Heart right ventricle (tissue), 16 donors: Measurements from ENCODE around the gene CNDP2. TPM values are rescaled to one million over a fixed set of nuclear protein-coding genes. Genes with fewer than 3 reads are reported as not detected.

Experiments
- ATAC-seq, 8 donors: fragments of 200-7000 bp; cut with Tn5 transposase; one replicate each; pipeline ENCODE4 v1.9.1; 2020; ENCODE audit warnings: mild to moderate bottlenecking in 8 of 8, moderate library complexity in 8 of 8, moderate number of reproducible peaks in 1 of 8
- DNase-seq, 2 donors: peaks; one replicate each; pipeline ENCODE4 v3.0.0-alpha.2; 2020
- H3K27ac ChIP-seq, 10 donors: fragments of 200-600 bp; sonication (generic) in 2 of 10; one replicate each; pipeline versions ENCODE4 v1.5.0 to v1.8.0; 2020 to 2022; ENCODE audit warnings: mild to moderate bottlenecking in 3 of 10
- H3K27me3 ChIP-seq, 7 donors: fragments of 200-600 bp; one replicate each; pipeline ENCODE4 v1.8.0; 2021 to 2022; ENCODE audit warnings: mild to moderate bottlenecking in 2 of 7
- H3K36me3 ChIP-seq, 9 donors: fragments of 200-600 bp; sonication (generic) in 1 of 9; one replicate each; pipeline versions ENCODE4 v1.5.0 to v1.8.0; 2020 to 2022; ENCODE audit warnings: mild to moderate bottlenecking in 2 of 9
- H3K4me1 ChIP-seq, 9 donors: fragments of 200-600 bp; sonication (generic) in 1 of 9; one replicate each; pipeline versions ENCODE4 v1.5.0 to v1.8.0; 2020 to 2022; ENCODE audit warnings: mild to moderate bottlenecking in 4 of 9
- H3K4me3 ChIP-seq, 10 donors: fragments of 200-600 bp; sonication (generic) in 2 of 10; one replicate each; pipeline versions ENCODE4 v1.5.0 to v1.8.0; 2020 to 2022; ENCODE audit warnings: mild to moderate bottlenecking in 7 of 10, moderate library complexity in 2 of 10
- H3K9me3 ChIP-seq, 11 donors: fragments of 200-600 bp in 10 of 11; sonication (generic) in 2 of 11; one replicate each; pipeline versions ENCODE4 v1.5.0 to v1.8.0; 2013 to 2022; ENCODE audit warnings: mild to moderate bottlenecking in 2 of 11, control low read depth in 1 of 11, moderate library complexity in 1 of 11
- WGBS, 2 donors: extraction: QIAGEN DNeasy Blood & Tissue Kit; methylation state at CpG; one replicate each; pipeline ENCODE4 v1.1.7; 2013; ENCODE audit warnings: inconsistent platforms in 1 of 2; 5-methylcytosine and 5-hydroxymethylcytosine counted together
- intact Hi-C, 10 donors: fragments of 100-400 bp; cut with DNase I; formaldehyde crosslinking; loops; one replicate each; pipeline versions ENCODE4 v1.11.1 to v1.14.2; 2022
- polyA plus RNA-seq, 2 donors: library from polyadenylated mRNA; stranded (reverse); fragments of 200-250 nt; gene quantifications; one replicate each; pipeline ENCODE4 v1.2.3, GENCODE V29; 2013
- total RNA-seq, 10 donors: library from RNA; stranded (reverse); fragmentation: NEBNext Ultra II Directional in 3 of 10; extraction: Animal tissue kit (Norgen Biotek cat#: 25700) in 3 of 10; gene quantifications; one replicate each; pipeline versions ENCODE4 v1.2.1 to v1.2.4, GENCODE V29; 2021 to 2023
- TF ChIP-seq, protein P1 (sequence below), 9 donors: fragments of 200-600 bp; sonication (generic) in 2 of 9; IDR thresholded peaks; one replicate each; pipeline versions ENCODE4 v1.5.0 to v1.8.0; 2021 to 2022; ENCODE audit warnings: antibody characterized with exemption in 9 of 9, mild to moderate bottlenecking in 5 of 9, moderate library complexity in 1 of 9
- donor health status: Arrhythmogenic right ventricular cardiomyopathy.
- donor health status: ischemic (EF 13 %, LVEDD 7.1; RV severe dilation, severe dysfunction).
- donor health status: healthy with polysubstance abuse.
- donor health status: DM: no; HTN: yes; CAD: no.
- donor health status: DM: no; HTN: no; CAD: no.
- donor health status: ischemic (EF 25% LVEDD 6.9; RV normal size, moderate dysfunction).
- donor health status: ischemic (EF 25% LVEDD 5.7; RV mildly dilated, moderate dysfunction).
- donor health status: healthy.
- donor health status: DM: yes; HTN: yes; CAD: no.
- donor health status: Ischemic cardiomyopathy.
- donor health status: ischemic (EF 35%, LVEDD 5.7; RV mildly dilated, moderate dysfunction).
- donor health status: nonischemic (EF 11% LVEDD 7.7; RV severe dilation, severe dysfunction).
- donor health status: DM: yes; HTN: yes; CAD: no.
- donor health status: PGD.
- donor health status: ischemic (EF 29% LVEDD 5.4; RV normal size, mild dysfunction).
- donor health status: nonischemic (EF 23%, LVEDD 6.1; RV moderate dilation, normal function).

CNDP2 gene
- total and polyA plus RNA-seq, 12 donors: 48.9 to 117 (median 73.2) TPM

DNA sequence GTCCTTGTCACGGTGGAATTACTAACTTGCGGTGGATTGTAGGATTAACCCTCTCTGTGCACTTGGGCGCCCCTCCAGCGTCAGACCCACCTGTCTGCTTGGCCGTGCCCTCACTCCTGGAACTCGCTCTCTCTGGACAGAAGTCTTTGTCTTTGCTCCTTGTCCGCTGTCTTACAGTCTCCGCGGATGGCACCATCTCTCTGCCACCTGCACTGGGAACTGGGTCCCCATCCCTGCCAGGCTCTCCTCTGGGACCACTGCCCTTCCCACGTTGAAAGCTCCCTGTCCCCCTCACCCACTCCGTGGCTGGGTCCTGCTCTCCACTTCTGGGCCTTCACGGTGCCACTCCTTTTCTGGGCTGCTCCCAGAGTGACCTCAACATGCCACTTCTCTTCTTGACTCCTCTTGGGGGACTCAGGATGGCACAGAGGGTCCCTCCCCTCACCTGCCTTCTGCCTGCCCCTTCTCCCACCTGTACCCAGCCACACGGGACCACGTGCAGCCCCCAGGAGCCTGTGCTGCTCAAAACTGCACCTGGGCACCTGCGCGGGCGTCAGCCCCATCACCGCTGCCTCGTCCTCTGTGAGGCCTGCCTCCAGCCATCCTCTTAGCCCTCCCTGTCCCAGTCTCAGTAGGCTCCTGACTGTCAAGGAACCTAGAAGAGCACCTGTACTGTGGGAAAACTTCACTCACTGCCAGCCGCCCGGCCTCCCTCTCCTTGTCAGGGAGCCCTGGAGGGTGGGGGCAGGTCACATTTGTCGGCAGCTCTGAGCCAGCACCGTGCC, 11.1 kb downstream of the CNDP2 start:
- no peaks in the 10 kb centered on the region for H3K9me3 ChIP-seq
- peaks cover 0 to 20% (median 6%) of the 10 kb centered on the region in 9 donors for H3K4me1 ChIP-seq
- TF ChIP-seq, protein P1, sequence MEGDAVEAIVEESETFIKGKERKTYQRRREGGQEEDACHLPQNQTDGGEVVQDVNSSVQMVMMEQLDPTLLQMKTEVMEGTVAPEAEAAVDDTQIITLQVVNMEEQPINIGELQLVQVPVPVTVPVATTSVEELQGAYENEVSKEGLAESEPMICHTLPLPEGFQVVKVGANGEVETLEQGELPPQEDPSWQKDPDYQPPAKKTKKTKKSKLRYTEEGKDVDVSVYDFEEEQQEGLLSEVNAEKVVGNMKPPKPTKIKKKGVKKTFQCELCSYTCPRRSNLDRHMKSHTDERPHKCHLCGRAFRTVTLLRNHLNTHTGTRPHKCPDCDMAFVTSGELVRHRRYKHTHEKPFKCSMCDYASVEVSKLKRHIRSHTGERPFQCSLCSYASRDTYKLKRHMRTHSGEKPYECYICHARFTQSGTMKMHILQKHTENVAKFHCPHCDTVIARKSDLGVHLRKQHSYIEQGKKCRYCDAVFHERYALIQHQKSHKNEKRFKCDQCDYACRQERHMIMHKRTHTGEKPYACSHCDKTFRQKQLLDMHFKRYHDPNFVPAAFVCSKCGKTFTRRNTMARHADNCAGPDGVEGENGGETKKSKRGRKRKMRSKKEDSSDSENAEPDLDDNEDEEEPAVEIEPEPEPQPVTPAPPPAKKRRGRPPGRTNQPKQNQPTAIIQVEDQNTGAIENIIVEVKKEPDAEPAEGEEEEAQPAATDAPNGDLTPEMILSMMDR (IDR thresholded peaks at IDR 0.05): no peak
- peak overlapping the region in 2 of 10 donors; percentile 30 to 31 for H3K27ac ChIP-seq
- intact Hi-C loops: loop anchor here in 1 of 10 donors (5.0 kb wide), 1 partner anchor 565 kb away; no protein-coding TSS in a partner anchor
- H3K4me3 ChIP-seq: no peak overlapping the region
- H3K36me3 ChIP-seq: peaks cover 3 to 100% (median 50%) of the 10 kb centered on the region in 9 donors
- DNase-seq: no peak
- no peak for ATAC-seq
- H3K27me3 ChIP-seq: no peaks in the 10 kb centered on the region
- WGBS, 2 donors: 80 to 84% methylated on average over 23 of the region's 23 CpGs

DNA sequence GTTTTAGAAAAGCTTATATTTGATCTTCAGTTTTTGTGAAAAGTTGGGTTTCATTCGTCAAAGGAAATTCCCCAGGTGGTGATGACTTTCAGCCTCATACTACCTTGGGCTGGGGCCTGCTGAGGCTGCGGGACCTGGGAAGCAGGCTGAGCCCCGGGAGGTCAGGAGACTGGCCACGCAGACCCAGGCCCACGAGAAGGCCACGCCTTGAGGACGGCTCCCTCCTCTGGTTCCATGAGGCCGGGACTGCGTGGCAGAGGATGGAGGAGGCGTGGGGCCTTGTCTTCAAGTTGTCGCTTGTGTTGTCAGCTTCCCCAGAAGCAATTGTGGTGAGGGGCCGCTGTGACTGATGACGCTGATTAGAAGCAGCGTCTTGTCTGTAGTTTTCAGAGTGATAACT, 11.8 kb downstream of the CNDP2 start:
- H3K36me3 ChIP-seq: peaks cover 3 to 100% (median 52%) of the 10 kb centered on the region in 9 donors
- 90 to 91% methylated on average over 14 of the region's 14 CpGs for WGBS, 2 donors
- ATAC-seq (no peak), DNase-seq (no peak)
- H3K9me3 ChIP-seq: no peaks in the 10 kb centered on the region
- intact Hi-C loops: loop anchor here in 1 of 10 donors (5.0 kb wide), 1 partner anchor 564 kb away; no protein-coding TSS in a partner anchor
- no peak overlapping the region for H3K27ac ChIP-seq
- H3K4me1 ChIP-seq: peaks cover 0 to 20% (median 5%) of the 10 kb centered on the region in 9 donors
- TF ChIP-seq, protein P1 (IDR thresholded peaks at IDR 0.05): no peak
- no peak overlapping the region for H3K4me3 ChIP-seq
- H3K27me3 ChIP-seq: no peaks in the 10 kb centered on the region

DNA sequence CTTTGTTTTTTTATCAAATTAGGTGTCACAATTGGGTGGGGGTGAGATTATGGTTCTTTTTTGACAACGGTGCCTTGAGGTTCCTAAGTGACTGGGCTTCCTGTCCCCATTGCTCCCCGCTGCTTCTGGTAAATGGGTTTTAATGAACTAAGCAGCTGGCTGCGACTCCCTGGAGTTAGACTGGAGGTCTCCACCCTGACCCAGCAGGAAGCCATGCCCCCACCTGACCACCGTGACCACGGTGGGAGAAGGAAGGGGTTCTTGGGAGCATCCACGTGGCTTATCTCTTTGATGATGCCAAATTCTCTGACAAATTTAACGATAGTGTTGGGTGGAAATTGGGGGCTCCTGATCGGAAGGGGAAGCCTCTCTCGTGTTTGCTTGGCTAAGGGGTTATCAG, 12.2 kb downstream of the CNDP2 start:
- intact Hi-C loops: loop anchor here in 1 of 10 donors (5.0 kb wide), 1 partner anchor 564 kb away; no protein-coding TSS in a partner anchor
- TF ChIP-seq, protein P1 (IDR thresholded peaks at IDR 0.05): no peak

DNA sequence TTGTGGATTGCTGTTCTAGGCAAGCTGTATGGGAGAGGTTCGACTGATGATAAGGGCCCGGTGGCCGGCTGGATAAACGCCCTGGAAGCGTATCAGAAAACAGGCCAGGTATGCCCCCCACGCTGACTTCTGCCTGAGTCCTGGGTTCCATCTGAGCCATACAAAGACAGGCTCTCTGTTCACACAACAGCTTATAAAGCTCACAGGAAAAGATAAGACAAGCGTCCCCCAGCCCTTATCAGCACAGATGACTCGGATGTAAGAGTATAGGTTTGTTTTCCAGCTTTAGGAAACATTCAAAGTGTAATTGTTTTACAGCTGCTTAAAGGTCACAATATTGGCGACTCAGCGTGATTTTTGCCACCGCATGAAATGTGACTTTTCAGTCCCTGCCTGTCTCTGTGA, 12.7 kb downstream of the CNDP2 start:
- Histone ChIP-seq H3K9me3 (no peaks in the 10 kb centered on the region), H3K27me3 (no peaks in the 10 kb centered on the region), H3K27ac (no peak overlapping the region), H3K4me1 (peaks cover 0 to 20% (median 5%) of the 10 kb centered on the region in 9 donors), H3K4me3 (no peak overlapping the region), H3K36me3 (peaks cover 3 to 100% (median 46%) of the 10 kb centered on the region in 9 donors)
- intact Hi-C loops: loop anchor here in 1 of 10 donors (5.0 kb wide), 1 partner anchor 563 kb away; no protein-coding TSS in a partner anchor
- ATAC-seq: no peak
- TF ChIP-seq, protein P1 (IDR thresholded peaks at IDR 0.05): no peak
- no peak for DNase-seq
- 56 to 69% methylated on average over 11 of the region's 11 CpGs for WGBS, 2 donors

More for the DNA sequence above, 12.2 kb downstream of the CNDP2 start:
- WGBS, 2 donors: 60 to 65% methylated on average over 9 of the region's 9 CpGs
- Histone ChIP-seq H3K27ac (no peak overlapping the region), H3K9me3 (no peaks in the 10 kb centered on the region), H3K36me3 (peaks cover 3 to 100% (median 50%) of the 10 kb centered on the region in 9 donors), H3K4me1 (peaks cover 0 to 20% (median 5%) of the 10 kb centered on the region in 9 donors), H3K27me3 (no peaks in the 10 kb centered on the region), H3K4me3 (no peak overlapping the region)
- DNase-seq (no peak), ATAC-seq (no peak)
